ENCODE measurements around the gene YLPM1. TPM values are rescaled to one million over a fixed set of nuclear protein-coding genes. Genes with fewer than 3 reads are reported as not detected.
"Not testable (repeated sequence)": the region's sequence is repeated elsewhere in the genome, so short reads cannot be mapped to it uniquely, and the experiment has no call there.

Gene YLPM1
- polyA plus RNA-seq, 1 donor, result 52.9 TPM

DNA sequence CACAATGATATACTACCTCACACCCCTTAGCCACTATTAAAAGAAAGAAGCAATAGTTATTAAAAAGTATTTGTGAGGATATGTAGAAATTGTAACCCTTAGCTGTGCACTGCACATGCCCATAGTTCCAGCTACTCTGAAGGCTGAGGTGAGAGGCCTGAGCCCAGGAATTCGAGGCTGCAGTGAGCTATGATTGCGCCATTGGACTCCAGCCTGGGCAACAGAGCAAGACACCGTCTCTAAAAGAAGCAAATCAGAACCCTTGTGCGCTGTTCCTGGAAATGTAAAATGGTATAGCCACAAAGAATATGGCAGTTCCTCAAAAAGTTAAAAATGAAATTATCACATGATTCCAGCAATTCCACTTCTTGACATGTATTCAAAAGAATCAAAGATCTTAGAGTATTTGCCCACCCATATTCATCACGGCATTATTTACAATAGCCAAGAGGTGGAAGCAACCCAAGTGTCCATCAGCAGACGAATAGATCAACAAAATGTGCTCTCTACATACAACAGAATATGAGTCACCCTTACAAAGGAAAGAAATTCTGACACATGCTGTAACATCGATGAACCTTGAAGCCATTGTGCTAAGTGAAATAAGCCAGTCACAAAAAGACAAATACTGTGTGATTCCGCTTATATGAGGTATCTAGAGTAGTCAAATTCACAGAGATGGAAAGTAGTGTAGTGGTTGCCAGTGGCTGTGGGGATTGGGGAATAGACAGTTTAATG is 23.7 kb upstream of the YLPM1 start:
- no peaks in the 10 kb centered on the region for H3K9me3 ChIP-seq (ENCODE audit: control insufficient read depth, low read depth, low read length)
- peaks cover 15% of the 10 kb centered on the region for H3K4me1 ChIP-seq (ENCODE audit: control insufficient read depth, insufficient read depth, low read length)
- H3K4me3 ChIP-seq (ENCODE audit: low read length), result no peak overlapping the region
- no peak overlapping the region for H3K27ac ChIP-seq (ENCODE audit: low read length)
- no peaks in the 10 kb centered on the region for H3K27me3 ChIP-seq (ENCODE audit: control insufficient read depth, insufficient read depth, low read length)
- WGBS (ENCODE audit: insufficient coverage, low lambda C conversion rate), result 100% methylated on average over 1 of the region's 8 CpGs
- H3K36me3 ChIP-seq (ENCODE audit: control insufficient read depth, insufficient read depth, low read length), result peaks cover 9% of the 10 kb centered on the region
- DNase-seq, result no peak

DNA sequence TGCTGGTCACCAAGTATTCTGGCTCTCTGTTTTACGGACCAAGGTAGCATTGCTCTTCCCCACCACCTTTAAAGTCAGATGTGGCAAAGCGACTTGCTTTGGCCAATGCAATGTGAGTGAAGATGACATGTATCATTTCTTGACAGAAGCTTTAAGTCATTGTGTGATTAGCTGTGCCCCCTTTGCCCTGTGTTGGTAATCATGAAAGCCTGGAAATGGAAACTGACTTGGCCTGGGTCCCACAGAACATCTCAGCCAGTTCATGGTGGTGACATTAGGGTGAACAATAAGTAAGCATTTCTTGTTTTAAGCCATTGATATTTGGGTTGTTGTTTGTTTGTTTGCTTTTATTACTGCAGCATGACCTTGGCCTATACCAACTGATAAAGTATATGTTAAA is 15.9 kb upstream of the YLPM1 start:
- no peak overlapping the region for H3K4me3 ChIP-seq (ENCODE audit: low read length)
- H3K36me3 ChIP-seq (ENCODE audit: control insufficient read depth, insufficient read depth, low read length), result no peaks in the 10 kb centered on the region
- H3K27ac ChIP-seq (ENCODE audit: low read length), result no peak overlapping the region
- DNase-seq, result no peak
- no peaks in the 10 kb centered on the region for H3K9me3 ChIP-seq (ENCODE audit: control insufficient read depth, low read depth, low read length)
- no peaks in the 10 kb centered on the region for H3K4me1 ChIP-seq (ENCODE audit: control insufficient read depth, insufficient read depth, low read length)
- H3K27me3 ChIP-seq (ENCODE audit: control insufficient read depth, insufficient read depth, low read length), result no peaks in the 10 kb centered on the region
- no CpG with 5 or more reads among the region's 2 CpGs for WGBS (ENCODE audit: insufficient coverage, low lambda C conversion rate)

DNA sequence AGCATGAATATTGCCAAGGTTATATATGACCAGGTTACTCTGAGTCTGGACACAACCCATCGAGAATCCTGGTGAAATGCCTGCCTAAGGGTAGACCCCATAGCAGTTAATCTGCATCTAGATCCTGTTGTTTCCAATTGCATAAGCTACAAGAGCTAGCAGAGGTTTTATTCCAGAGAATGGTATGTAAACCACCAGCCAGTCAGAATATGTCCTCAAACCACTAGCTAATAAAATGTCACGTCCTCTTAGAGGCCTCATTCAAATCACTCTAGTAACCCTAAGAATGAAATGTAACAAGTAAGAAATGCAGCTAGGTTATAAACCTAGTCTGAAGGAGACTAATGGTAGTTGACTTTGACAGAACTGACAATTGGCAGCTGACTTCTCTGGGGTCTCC is 9.0 kb upstream of the YLPM1 start:
- no CpG with 5 or more reads among the region's 2 CpGs for WGBS (ENCODE audit: insufficient coverage, low lambda C conversion rate)
- H3K27ac ChIP-seq (ENCODE audit: low read length), result no peak overlapping the region
- no peaks in the 10 kb centered on the region for H3K27me3 ChIP-seq (ENCODE audit: control insufficient read depth, insufficient read depth, low read length)
- no peaks in the 10 kb centered on the region for H3K4me1 ChIP-seq (ENCODE audit: control insufficient read depth, insufficient read depth, low read length)
- no peak overlapping the region for H3K4me3 ChIP-seq (ENCODE audit: low read length)
- DNase-seq, result no peak
- H3K9me3 ChIP-seq (ENCODE audit: control insufficient read depth, low read depth, low read length), result peaks cover 2% of the 10 kb centered on the region
- H3K36me3 ChIP-seq (ENCODE audit: control insufficient read depth, insufficient read depth, low read length), result no peaks in the 10 kb centered on the region

DNA sequence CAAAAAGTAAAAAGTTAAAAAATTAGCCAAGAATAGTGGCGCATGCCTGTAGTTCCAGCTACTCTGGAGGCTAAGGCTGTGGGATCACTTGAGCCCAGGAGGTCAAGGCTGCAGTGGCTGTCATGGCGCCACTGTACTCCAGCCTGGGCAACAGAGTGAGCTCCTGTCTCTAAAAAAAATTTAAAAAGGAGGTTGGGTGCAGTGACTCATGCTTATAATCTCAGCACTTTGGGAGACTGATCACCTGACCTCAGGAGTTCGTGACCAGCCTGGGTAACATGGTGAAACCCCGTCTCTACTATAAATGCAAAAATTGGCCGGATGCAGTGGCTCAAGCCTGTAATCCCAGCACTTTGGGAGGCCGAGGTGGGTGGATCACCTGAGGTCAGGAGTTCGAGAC is 8.2 kb upstream of the YLPM1 start:
- H3K9me3 ChIP-seq (ENCODE audit: control insufficient read depth, low read depth, low read length), result peaks cover 2% of the 10 kb centered on the region
- no peaks in the 10 kb centered on the region for H3K27me3 ChIP-seq (ENCODE audit: control insufficient read depth, insufficient read depth, low read length)
- no peaks in the 10 kb centered on the region for H3K36me3 ChIP-seq (ENCODE audit: control insufficient read depth, insufficient read depth, low read length)
- H3K4me1 ChIP-seq (ENCODE audit: control insufficient read depth, insufficient read depth, low read length), result no peaks in the 10 kb centered on the region
- no peak overlapping the region for H3K27ac ChIP-seq (ENCODE audit: low read length)
- WGBS (ENCODE audit: insufficient coverage, low lambda C conversion rate), result no CpG with 5 or more reads among the region's 7 CpGs
- H3K4me3 ChIP-seq (ENCODE audit: low read length), result no peak overlapping the region
- DNase-seq, result no peak

DNA sequence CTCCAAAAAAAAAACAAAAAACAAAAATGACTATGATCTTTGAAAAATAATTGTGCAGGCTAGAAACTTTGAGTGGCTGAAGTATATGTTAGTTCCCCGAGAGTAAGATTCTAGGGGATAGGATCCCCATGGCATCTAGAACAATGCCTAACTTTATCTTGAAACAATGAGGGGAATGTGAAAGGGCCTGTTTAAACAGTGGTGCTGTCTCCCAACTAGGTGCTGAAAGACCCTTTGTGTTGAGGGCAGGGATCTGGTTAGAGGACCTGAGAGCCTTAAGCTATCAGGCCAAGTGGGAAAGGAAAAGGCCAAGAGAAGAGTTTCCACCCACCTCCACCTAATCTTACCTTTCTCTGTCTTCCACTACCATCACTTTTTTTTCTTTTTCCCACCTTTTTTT is 6.8 kb upstream of the YLPM1 start:
- Histone ChIP-seq H3K36me3 (ENCODE audit: control insufficient read depth, insufficient read depth, low read length) (no peaks in the 10 kb centered on the region), H3K27ac (ENCODE audit: low read length) (no peak overlapping the region), H3K4me3 (ENCODE audit: low read length) (no peak overlapping the region), H3K27me3 (ENCODE audit: control insufficient read depth, insufficient read depth, low read length) (no peaks in the 10 kb centered on the region), H3K9me3 (ENCODE audit: control insufficient read depth, low read depth, low read length) (peaks cover 2% of the 10 kb centered on the region), H3K4me1 (ENCODE audit: control insufficient read depth, insufficient read depth, low read length) (no peaks in the 10 kb centered on the region)
- no peak for DNase-seq
- WGBS (ENCODE audit: insufficient coverage, low lambda C conversion rate), result 67% methylated on average over 1 of the region's 1 CpG

DNA sequence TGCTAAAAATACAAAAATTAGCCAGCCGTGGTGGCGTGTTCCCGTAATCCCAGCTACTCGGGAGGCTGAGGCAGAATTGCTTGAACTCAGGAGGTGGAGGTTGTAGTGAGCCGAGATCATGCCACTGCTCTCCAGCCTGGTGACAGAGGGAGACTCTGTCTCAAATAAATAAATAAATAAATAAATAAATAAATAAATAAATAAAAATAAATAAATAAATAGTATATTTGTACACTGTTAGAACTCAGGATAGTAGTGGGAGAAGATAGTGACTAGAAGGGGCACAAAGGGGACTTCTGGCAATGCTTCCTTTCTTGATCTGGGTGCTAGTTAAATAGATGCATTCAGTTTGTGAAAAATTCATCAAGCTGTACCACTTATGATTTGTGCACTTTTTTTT is 4.6 kb upstream of the YLPM1 start:
- H3K4me1 ChIP-seq (ENCODE audit: control insufficient read depth, insufficient read depth, low read length); H3K9me3 ChIP-seq (ENCODE audit: control insufficient read depth, low read depth, low read length); H3K27me3 ChIP-seq (ENCODE audit: control insufficient read depth, insufficient read depth, low read length); DNase-seq; H3K36me3 ChIP-seq (ENCODE audit: control insufficient read depth, insufficient read depth, low read length); H3K27ac ChIP-seq (ENCODE audit: low read length); H3K4me3 ChIP-seq (ENCODE audit: low read length): not testable (repeated sequence)
- WGBS (ENCODE audit: insufficient coverage, low lambda C conversion rate), result 100% methylated on average over 1 of the region's 5 CpGs

DNA sequence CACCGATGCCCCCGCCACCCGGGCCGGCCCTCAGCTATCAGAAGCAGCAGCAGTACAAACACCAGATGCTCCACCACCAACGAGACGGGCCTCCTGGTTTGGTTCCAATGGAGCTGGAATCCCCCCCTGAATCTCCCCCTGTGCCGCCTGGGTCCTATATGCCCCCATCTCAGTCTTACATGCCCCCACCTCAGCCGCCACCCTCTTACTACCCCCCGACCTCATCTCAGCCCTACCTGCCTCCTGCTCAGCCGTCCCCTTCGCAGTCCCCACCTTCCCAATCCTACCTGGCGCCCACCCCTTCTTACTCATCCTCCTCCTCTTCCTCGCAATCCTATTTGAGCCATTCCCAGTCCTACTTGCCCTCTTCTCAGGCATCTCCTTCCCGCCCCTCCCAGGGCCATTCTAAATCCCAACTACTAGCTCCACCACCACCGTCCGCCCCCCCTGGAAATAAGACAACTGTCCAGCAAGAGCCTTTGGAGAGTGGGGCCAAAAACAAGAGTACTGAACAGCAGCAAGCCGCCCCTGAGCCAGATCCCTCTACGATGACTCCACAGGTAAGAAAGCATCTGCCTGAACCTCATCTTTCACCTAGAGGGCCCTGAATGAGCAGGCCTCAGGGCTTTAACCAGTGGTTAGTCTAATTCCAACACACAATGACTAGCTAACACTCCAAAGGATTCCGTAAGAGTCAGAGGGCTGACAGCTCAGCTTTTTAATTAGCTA is 851 bp downstream of the YLPM1 start:
- H3K4me3 ChIP-seq (ENCODE audit: low read length), result peak overlapping the region; percentile 91
- H3K27me3 ChIP-seq (ENCODE audit: control insufficient read depth, insufficient read depth, low read length), result no peaks in the 10 kb centered on the region
- peaks cover 3% of the 10 kb centered on the region for H3K4me1 ChIP-seq (ENCODE audit: control insufficient read depth, insufficient read depth, low read length)
- DNase-seq, result peak; percentile 1 to 28
- H3K9me3 ChIP-seq (ENCODE audit: control insufficient read depth, low read depth, low read length), result no peaks in the 10 kb centered on the region
- H3K27ac ChIP-seq (ENCODE audit: low read length), result peak overlapping the region; percentile 74
- WGBS (ENCODE audit: insufficient coverage, low lambda C conversion rate), result no CpG with 5 or more reads among the region's 19 CpGs
- peaks cover 2% of the 10 kb centered on the region for H3K36me3 ChIP-seq (ENCODE audit: control insufficient read depth, insufficient read depth, low read length)

DNA sequence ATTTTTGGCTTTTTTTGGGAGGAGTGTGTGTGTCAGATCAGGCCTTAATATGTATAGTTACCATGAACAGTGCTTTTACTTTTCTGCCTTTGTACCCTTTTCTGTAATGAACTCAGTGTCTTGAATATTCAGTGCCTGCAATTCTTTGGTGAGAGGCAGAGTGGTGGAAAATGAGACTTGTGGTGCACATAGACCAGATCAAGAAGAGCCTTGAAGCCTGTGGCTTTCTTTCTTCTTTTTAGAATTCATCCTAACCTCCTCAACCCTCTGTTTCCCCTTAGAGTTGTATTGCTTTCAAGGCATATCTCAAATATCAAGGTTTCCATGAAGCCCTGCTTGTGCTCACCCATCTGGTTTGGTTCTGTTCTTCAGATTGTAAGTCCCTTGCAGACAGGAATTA is 2.6 kb downstream of the YLPM1 start:
- H3K36me3 ChIP-seq (ENCODE audit: control insufficient read depth, insufficient read depth, low read length), result peaks cover 2% of the 10 kb centered on the region
- DNase-seq, result no peak
- H3K9me3 ChIP-seq (ENCODE audit: control insufficient read depth, low read depth, low read length), result no peaks in the 10 kb centered on the region
- no peaks in the 10 kb centered on the region for H3K27me3 ChIP-seq (ENCODE audit: control insufficient read depth, insufficient read depth, low read length)
- H3K27ac ChIP-seq (ENCODE audit: low read length), result no peak overlapping the region
- peak overlapping the region; percentile 1 for H3K4me3 ChIP-seq (ENCODE audit: low read length)
- peaks cover 3% of the 10 kb centered on the region for H3K4me1 ChIP-seq (ENCODE audit: control insufficient read depth, insufficient read depth, low read length)

DNA sequence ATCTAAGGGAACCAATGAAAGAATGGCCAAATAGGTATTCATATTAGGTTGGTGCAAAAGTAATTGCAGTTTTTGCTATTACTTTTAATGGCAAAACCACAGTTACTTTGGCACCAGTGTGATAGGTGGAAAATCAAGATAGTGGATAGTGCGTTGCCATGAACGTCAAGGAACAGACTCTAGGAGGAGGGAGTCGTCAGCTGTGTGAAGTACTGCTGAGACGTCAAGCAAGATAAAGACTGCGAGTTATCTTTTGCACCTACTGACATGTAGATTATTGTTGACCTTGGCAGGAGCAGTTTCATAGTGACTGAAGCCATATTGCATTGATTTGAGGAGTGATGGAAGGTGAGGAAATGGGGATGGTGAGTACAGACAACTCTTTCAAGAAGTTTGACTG is 8.3 kb downstream of the YLPM1 start:
- H3K36me3 ChIP-seq (ENCODE audit: control insufficient read depth, insufficient read depth, low read length), result peaks cover 2% of the 10 kb centered on the region
- H3K27me3 ChIP-seq (ENCODE audit: control insufficient read depth, insufficient read depth, low read length), result no peaks in the 10 kb centered on the region
- no peaks in the 10 kb centered on the region for H3K9me3 ChIP-seq (ENCODE audit: control insufficient read depth, low read depth, low read length)
- no peaks in the 10 kb centered on the region for H3K4me1 ChIP-seq (ENCODE audit: control insufficient read depth, insufficient read depth, low read length)
- H3K27ac ChIP-seq (ENCODE audit: low read length), result no peak overlapping the region
- DNase-seq, result peak in 1 of 2 donors; percentile 13
- no peak overlapping the region for H3K4me3 ChIP-seq (ENCODE audit: low read length)
- WGBS (ENCODE audit: insufficient coverage, low lambda C conversion rate), result 20% methylated on average over 2 of the region's 5 CpGs

DNA sequence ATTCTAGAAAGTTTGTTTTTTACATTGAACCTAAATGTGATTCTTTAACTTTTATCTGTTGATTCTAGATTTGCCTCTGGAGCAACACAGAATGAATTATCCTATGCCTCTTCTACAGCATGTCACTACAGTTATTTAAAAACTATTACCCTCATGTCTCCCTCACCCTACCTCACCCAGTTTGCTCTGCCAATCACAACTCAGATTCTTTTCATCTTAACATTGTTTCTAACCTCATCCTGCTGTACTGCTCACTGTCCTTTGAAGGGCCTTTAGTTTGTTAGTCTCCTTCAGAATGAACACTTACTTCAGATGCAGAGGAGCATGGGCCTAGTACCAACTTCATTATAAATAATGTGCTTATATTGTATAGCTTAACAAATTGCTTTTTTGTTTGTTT is 21.5 kb downstream of the YLPM1 start:
- Histone ChIP-seq H3K27me3 (ENCODE audit: control insufficient read depth, insufficient read depth, low read length) (no peaks in the 10 kb centered on the region), H3K36me3 (ENCODE audit: control insufficient read depth, insufficient read depth, low read length) (peaks cover 48% of the 10 kb centered on the region), H3K27ac (ENCODE audit: low read length) (no peak overlapping the region), H3K4me1 (ENCODE audit: control insufficient read depth, insufficient read depth, low read length) (no peaks in the 10 kb centered on the region), H3K4me3 (ENCODE audit: low read length) (no peak overlapping the region), H3K9me3 (ENCODE audit: control insufficient read depth, low read depth, low read length) (no peaks in the 10 kb centered on the region)
- no peak for DNase-seq

All from large intestine (tissue), 3 donors.